Forelimb muscle (tissue), 1 donor: ENCODE measurements around the gene ACSL3. TPM values are rescaled to one million over a fixed set of nuclear protein-coding genes. Genes with fewer than 3 reads are reported as not detected.
"Not testable (repeated sequence)": the region's sequence is repeated elsewhere in the genome, so short reads cannot be mapped to it uniquely, and the experiment has no call there.

Source experiments
- DNase-seq: peaks from one replicate; pipeline ENCODE4 v3.0.0-alpha.2; 2013; ENCODE audit warnings: low read depth
- polyA plus RNA-seq: library from polyadenylated mRNA; unstranded; fragments of 120-200 nt; gene quantifications from one replicate; pipeline ENCODE4 v1.2.1, GENCODE V29; 2013; ENCODE audit not compliant: insufficient read length

ACSL3 gene
- polyA plus RNA-seq, 1 donor = 44.7 TPM

DNA sequence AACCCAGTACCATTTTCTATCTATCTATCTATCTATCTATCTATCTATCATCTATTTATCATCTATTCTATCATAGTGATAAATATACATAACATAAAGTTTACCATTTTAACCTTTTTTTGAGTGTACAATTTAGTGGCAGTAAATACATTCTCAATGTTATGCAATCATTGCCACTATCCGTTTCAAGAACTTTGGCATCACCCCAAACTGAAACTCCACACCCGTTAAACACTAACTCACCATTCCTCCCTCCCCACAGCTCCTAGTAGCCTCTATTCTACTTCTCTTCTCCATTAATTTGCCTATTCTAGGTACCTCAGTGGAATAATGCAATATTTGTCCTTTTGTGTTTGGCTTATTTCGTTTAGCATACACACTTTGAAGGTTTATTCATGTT, 108.7 kb downstream of the ACSL3 start:
- no peak for DNase-seq

DNA sequence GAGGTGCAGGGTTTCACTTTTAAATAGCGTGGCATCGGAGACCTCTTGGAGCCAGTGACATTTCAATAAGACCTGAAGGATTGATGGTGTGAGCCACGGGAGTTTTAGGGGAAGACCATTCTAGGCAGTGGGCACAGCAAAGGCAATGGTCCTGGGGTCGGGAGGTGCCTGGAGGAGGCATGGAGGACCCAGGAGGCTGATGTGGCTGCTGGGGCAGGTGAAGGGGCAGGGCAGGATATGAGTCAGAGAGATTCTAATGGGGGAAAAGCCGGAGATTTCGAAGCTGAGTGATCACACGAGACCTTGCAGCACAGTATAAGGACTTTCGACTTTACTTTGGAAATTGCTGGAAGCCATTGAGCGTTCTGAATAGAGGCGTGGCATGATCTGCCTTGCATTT, 111.6 kb downstream of the ACSL3 start:
- DNase-seq = no peak

DNA sequence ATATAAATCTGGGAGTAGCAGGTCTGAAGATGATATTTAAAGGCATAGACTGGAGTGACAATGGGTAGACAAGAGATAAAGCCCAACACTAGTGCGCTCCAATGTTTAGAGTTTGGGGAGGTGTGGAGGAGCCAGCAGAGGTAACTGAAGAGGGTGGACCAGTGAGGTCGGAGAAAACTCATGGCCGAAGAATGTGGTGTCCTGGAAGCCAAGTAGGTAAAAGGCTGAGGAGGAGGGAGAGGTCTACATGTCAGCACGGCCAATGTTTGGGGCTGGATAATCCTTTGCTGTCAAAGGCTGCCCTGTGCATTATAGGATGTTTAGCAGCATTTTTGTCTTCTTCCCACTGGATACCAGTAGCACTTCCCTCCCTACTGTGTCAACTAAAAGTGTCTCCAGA, 112.4 kb downstream of the ACSL3 start:
- DNase-seq = no peak

DNA sequence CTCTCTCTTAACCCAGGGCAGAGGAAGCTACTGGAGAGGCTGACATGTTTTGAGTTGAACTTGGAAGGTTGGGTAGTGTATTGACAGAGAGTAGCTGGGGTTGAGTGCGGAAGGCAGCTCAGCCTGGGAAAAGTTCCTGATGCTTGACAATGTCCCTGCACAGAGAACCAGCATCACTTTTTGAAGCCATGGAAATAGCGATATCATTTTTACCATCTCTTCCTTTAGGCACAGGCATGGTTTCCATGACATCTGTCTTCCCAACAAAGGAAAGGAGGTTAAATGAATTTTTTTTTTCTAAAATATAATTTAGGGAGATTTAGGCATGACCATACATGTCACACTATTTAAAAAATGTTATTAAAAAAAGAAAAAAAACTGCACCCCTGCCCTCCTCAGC, 112.9 kb downstream of the ACSL3 start:
- DNase-seq = no peak

GRCh38 chr2:222976521-222977061, 115.8 kb downstream of the ACSL3 start:
- no peak for DNase-seq

- no peak for DNase-seq
Measured at GRCh38 chr2:222977121-222977520, 116.3 kb downstream of the ACSL3 start.

DNA sequence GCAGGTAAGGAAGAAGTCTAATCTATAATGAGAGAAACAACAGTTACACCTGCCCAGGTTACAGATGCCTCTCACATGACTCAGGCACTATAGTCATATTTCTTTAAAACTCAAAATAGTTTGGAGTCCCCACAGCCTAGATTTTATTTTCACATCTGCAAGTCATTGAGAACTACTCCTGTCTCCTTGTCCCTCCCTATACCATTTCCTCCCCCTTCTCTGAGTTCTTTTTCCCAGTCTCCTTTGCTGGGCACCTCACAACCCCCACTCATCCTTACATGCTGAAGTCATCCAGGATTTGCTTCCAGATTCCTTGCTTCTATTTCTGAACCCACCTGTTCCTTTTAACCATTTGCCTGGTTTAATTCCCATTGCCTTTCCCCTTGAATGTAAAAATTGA, 118.0 kb downstream of the ACSL3 start:
- no peak for DNase-seq

DNA sequence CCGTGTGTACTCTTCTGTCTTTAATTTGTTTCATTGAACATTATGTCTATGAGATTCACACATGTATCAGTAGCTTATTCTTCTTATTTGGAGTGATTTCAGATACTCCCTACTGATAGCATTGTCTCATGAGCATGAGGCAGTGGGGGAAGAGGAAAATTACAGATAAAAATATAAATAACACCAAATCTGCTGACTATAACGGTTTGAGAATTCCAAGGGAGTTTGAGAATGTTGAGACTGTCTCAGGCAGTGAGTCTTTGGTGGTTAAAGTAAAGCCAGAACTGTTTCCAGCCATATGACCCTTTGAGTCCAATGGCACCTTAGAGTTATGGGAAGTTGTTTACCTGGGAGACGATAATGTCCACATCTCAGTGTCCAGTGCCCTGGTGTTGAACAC, 118.6 kb downstream of the ACSL3 start:
- no peak for DNase-seq

GRCh38 chr2:222982010-222982908, 121.4 kb downstream of the ACSL3 start:
- DNase-seq = no peak

- DNase-seq = no peak
Measured at GRCh38 chr2:222982909-222983265, 122.1 kb downstream of the ACSL3 start.

DNA sequence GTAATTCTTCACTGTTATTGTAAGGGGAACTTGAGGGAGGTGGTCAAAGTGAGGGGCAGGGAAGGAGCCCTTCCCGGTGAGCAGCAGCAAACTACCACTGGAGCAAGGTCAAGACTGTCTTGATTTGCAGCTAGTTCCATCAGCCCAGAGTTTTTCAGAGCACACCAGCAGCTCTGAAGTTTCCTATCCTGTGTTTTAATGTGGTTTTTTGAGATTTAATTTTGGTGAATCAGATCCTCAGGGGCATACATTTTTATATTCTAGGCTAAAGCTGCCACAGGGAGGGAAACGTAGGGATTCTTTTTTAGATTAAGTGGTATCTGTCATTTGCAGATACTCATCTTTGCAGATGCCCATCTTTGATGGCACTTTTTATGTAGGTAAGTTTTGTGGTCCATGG, 124.1 kb downstream of the ACSL3 start:
- no peak for DNase-seq

- no peak for DNase-seq
Measured at GRCh38 chr2:222989431-222989830, 128.6 kb downstream of the ACSL3 start.

DNA sequence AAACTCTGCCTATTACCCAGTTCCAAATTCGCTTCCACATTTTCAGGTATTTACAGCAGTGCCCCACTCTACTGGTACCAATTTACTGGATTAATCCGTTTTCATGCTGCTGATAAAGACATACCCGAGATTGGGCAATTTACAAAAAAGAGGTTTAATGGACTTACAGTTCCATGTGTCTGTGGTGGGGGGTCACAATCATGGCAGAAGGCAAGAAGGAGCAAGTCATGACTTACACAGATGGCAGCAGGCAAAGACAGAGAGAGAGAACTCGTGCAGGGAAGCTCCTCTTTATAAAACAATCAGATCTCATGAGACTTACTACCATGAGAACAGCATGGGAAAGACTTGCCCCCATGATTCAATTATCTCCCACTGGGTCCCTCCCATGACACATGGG, 129.4 kb downstream of the ACSL3 start:
- not testable (repeated sequence) for DNase-seq

- no peak for DNase-seq
Measured at GRCh38 chr2:222992137-222992536, 131.3 kb downstream of the ACSL3 start.

Other genes with a start within 250 kb of the ACSL3 start
- 23.7 TPM for gene FARSB, start 204.9 kb upstream of the ACSL3 start, polyA plus RNA-seq
- not detected for gene MOGAT1, start 189.4 kb upstream of the ACSL3 start, polyA plus RNA-seq
- gene KCNE4, start 191.2 kb downstream of the ACSL3 start, polyA plus RNA-seq = 3.9 TPM